BE2C (cell line): ENCODE data around the gene CIB4.
"Not testable (repeated sequence)": the region's sequence is repeated elsewhere in the genome, so short reads cannot be mapped to it uniquely, and the experiment has no call there.

Experiments
- DNase-seq: peaks from one replicate; pipeline ENCODE4 v3.0.0-alpha.2; 2020
- H3K27me3 ChIP-seq: fragments of 250-450 bp; sonication (Bioruptor Pico); 2 replicates; pipeline ENCODE4 v1.5.1; 2020; ENCODE audit warnings: mild to moderate bottlenecking
- H3K36me3 ChIP-seq: fragments of 250-450 bp; sonication (Bioruptor Pico); 2 replicates; pipeline ENCODE4 v1.5.1; 2020; ENCODE audit warnings: mild to moderate bottlenecking
- H3K4me1 ChIP-seq: fragments of 250-450 bp; sonication (Bioruptor Pico); 2 replicates; pipeline ENCODE4 v1.5.1; 2020
- H3K4me3 ChIP-seq: 2 replicates; pipeline ENCODE4 v1.5.1; 2011; ENCODE audit warnings: low read depth, low read length
- H3K9me3 ChIP-seq: fragments of 250-450 bp; sonication (Bioruptor Pico); 2 replicates; pipeline ENCODE4 v1.5.1; 2020
- CTCF ChIP-seq: IDR thresholded peaks from 2 replicates; pipeline ENCODE4 v1.5.1; 2012; ENCODE audit warnings: mild to moderate bottlenecking, low read depth, low read length

The CIB4 gene

GRCh38 chr2:26571316-26571715 is 69.8 kb downstream of the CIB4 start:
- TF ChIP-seq CTCF: no peak
- H3K27me3 ChIP-seq: no peaks in the 10 kb centered on the region
- H3K36me3 ChIP-seq: no peaks in the 10 kb centered on the region
- no peaks in the 10 kb centered on the region for H3K4me1 ChIP-seq
- H3K9me3 ChIP-seq: no peaks in the 10 kb centered on the region
- H3K4me3 ChIP-seq: no peak overlapping the region
- DNase-seq: no peak

GRCh38 chr2:26570083-26570430 is 71.1 kb downstream of the CIB4 start:
- TF ChIP-seq CTCF: no peak
- Histone ChIP-seq H3K9me3 (no peaks in the 10 kb centered on the region), H3K27me3 (no peaks in the 10 kb centered on the region), H3K36me3 (no peaks in the 10 kb centered on the region), H3K4me3 (no peak overlapping the region), H3K4me1 (no peaks in the 10 kb centered on the region)
- DNase-seq: no peak

- no peak for TF ChIP-seq CTCF
- no peak for DNase-seq
- Histone ChIP-seq H3K9me3 (no peaks in the 10 kb centered on the region), H3K4me3 (no peak overlapping the region), H3K36me3 (no peaks in the 10 kb centered on the region), H3K27me3 (no peaks in the 10 kb centered on the region), H3K4me1 (no peaks in the 10 kb centered on the region)
Observed at GRCh38 chr2:26569216-26570082, 71.7 kb downstream of the CIB4 start.

GRCh38 chr2:26568076-26568890 is 72.9 kb downstream of the CIB4 start:
- no peak for DNase-seq
- no peaks in the 10 kb centered on the region for H3K9me3 ChIP-seq
- H3K36me3 ChIP-seq: no peaks in the 10 kb centered on the region
- H3K4me3 ChIP-seq: no peak overlapping the region
- TF ChIP-seq CTCF: no peak
- H3K27me3 ChIP-seq: no peaks in the 10 kb centered on the region
- no peaks in the 10 kb centered on the region for H3K4me1 ChIP-seq

GRCh38 chr2:26567534-26567933 is 73.6 kb downstream of the CIB4 start:
- no peaks in the 10 kb centered on the region for H3K27me3 ChIP-seq
- DNase-seq: no peak
- no peaks in the 10 kb centered on the region for H3K9me3 ChIP-seq
- no peaks in the 10 kb centered on the region for H3K4me1 ChIP-seq
- no peak overlapping the region for H3K4me3 ChIP-seq
- H3K36me3 ChIP-seq: no peaks in the 10 kb centered on the region
- no peak for TF ChIP-seq CTCF

GRCh38 chr2:26566731-26567130 is 74.4 kb downstream of the CIB4 start:
- H3K9me3 ChIP-seq, H3K4me1 ChIP-seq, H3K36me3 ChIP-seq, H3K4me3 ChIP-seq, DNase-seq, H3K27me3 ChIP-seq: not testable (repeated sequence)
